Spleen (tissue), 7 donors: ENCODE results near the gene PLXNC1.

Experiments
- CTCF ChIP-seq, 11 experiments: fragments of 200-600 bp in 7 of 11; fragments of 450-650 bp in 4 of 11; sonication (generic) in 4 of 11; IDR thresholded peaks in 8 of 11; conservative IDR thresholded peaks in 3 of 11; 1 replicate in 7 of 11; 2 replicates in 4 of 11; pipeline versions ENCODE4 v1.4.0 to v1.8.0; 2016 to 2021; ENCODE audit warnings: antibody characterized with exemption in 11 of 11, inconsistent platforms in 4 of 11, mild to moderate bottlenecking in 1 of 11
- POLR2A ChIP-seq, 3 donors: fragments of 450-650 bp; IDR thresholded peaks; one replicate each; pipeline ENCODE4 v1.5.1; 2017; ENCODE audit warnings: antibody characterized with exemption in 3 of 3, mild to moderate bottlenecking in 1 of 3
- POLR2AphosphoS5 ChIP-seq, 3 donors: sonication (generic); formaldehyde crosslinking; IDR thresholded peaks; one replicate each; pipeline ENCODE4 v1.5.1; 2017; ENCODE audit warnings: antibody characterized with exemption in 3 of 3
- donor health status: DM: no; HTN: no; CAD: no; lungs with moderate emphysema.
- donor health status: DM: no; HTN: no; CAD: no.
- donor health status: DM: no; HTN: no; CAD: no.

GRCh38 chr12:94299846-94300245 is 151.5 kb downstream of the PLXNC1 start:
- TF ChIP-seq CTCF (IDR thresholded peaks at IDR 0.05 in 8 of 11, conservative IDR thresholded peaks at IDR 0.05 in 3 of 11) (no peak), POLR2A (IDR thresholded peaks at IDR 0.05) (no peak), POLR2AphosphoS5 (IDR thresholded peaks at IDR 0.05) (no peak)
